HepG2 (cell line): Measurements from ENCODE around the gene ITGA6.

Source experiments
- ADNP ChIP-seq: sonication (generic); formaldehyde crosslinking; IDR thresholded peaks from 2 replicates; pipeline ENCODE4 v1.4.0; 2020; ENCODE audit warnings: missing genetic modification reagents
- FOXK1 ChIP-seq: sonication (generic); formaldehyde crosslinking; IDR thresholded peaks from 2 replicates; pipeline ENCODE4 v1.4.0; 2020; ENCODE audit warnings: low read depth, missing genetic modification reagents, borderline replicate concordance
- GABPA ChIP-seq, 2 experiments: IDR thresholded peaks; 2 replicates each; pipeline ENCODE4 v1.6.1; 2011 to 2016; ENCODE audit warnings: low read depth in 2 of 2, low read length in 1 of 2, missing biosample characterization in 1 of 2, missing genetic modification characterization in 1 of 2
- HNRNPLL ChIP-seq: fragments of 200-400 bp; formaldehyde crosslinking; IDR thresholded peaks from 2 replicates; pipeline ENCODE4 v1.6.1; 2017; ENCODE audit warnings: mild to moderate bottlenecking, low read depth, low read length; ENCODE audit not compliant: poor library complexity, severe bottlenecking
- IRF2 ChIP-seq: IDR thresholded peaks from 2 replicates; pipeline ENCODE4 v1.6.1; 2018; ENCODE audit warnings: missing genetic modification reagents, missing compliant biosample characterization
- MXI1 ChIP-seq: IDR thresholded peaks from 3 replicates; pipeline ENCODE4 v1.6.1; 2012; ENCODE audit warnings: low read depth, low read length, inconsistent platforms, borderline replicate concordance
- MYC ChIP-seq: sonication (generic); formaldehyde crosslinking; IDR thresholded peaks from 2 replicates; pipeline ENCODE4 v1.9.0; 2021; ENCODE audit warnings: missing genetic modification reagents, borderline replicate concordance
- ZNF251 ChIP-seq: sonication (generic); formaldehyde crosslinking; IDR thresholded peaks from 2 replicates; pipeline ENCODE4 v1.9.0; 2021; ENCODE audit warnings: mild to moderate bottlenecking, missing genetic modification reagents
- ZNF264 ChIP-seq: sonication (generic); formaldehyde crosslinking; IDR thresholded peaks from 2 replicates; pipeline ENCODE4 v1.4.0; 2020; ENCODE audit warnings: missing genetic modification reagents
- TF ChIP-seq, protein P1 (sequence below): sonication (generic); IDR thresholded peaks from 2 replicates; pipeline ENCODE4 v1.6.1; 2016; ENCODE audit warnings: low read depth, borderline replicate concordance
- TF ChIP-seq, protein P2 (sequence below): sonication (generic); formaldehyde crosslinking; IDR thresholded peaks from 2 replicates; pipeline ENCODE4 v1.5.0; 2020; ENCODE audit warnings: mild to moderate bottlenecking, missing genetic modification reagents, moderate library complexity

DNA sequence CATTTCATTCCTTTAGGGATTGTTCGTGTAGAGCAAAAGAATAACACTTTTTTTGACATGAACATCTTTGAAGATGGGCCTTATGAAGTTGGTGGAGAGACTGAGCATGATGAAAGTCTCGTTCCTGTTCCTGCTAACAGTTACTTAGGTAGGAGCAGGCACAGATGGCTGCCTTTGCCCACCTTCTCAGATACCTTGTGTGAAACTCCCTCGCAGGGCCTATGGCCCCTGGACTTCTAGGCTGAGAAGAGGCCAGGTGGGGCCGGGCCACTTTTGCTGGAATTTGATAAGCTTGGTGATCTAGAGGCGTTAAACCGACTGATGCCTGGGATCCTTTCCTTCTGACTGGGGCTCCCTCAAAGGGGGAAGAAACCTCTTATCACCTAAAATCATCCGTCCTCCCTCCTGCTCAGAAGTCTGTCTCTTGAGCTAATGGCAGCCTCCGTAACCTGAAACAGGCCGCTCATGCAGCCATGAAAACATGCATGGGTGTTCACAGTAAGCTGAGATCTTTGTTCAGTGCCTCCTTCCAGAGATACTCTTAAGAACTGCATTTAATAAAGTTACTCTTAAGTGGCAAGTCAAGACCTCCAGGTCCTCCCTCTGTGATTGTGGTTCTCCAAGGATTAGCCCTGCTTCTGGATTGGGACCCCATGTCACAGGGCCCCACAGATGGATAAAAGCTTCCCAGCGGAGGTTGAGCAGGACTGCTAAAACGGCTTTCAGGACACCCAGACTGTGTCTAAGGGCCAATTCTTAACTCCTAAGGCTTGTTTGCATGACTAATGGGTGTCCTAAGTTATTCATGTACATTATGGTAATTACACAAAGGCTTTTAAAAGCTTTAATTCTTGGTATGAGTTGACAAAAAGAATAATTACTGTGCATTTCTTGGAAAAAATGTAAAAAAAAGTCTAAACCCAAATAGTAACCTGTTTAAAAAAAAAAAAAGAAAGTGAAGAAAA is 43.9 kb downstream of the ITGA6 start:
- TF ChIP-seq ZNF264 (CRISPR knock-in tag) = no peak
- no peak for TF ChIP-seq MYC (CRISPR knock-in tag)
- TF ChIP-seq, protein P1, sequence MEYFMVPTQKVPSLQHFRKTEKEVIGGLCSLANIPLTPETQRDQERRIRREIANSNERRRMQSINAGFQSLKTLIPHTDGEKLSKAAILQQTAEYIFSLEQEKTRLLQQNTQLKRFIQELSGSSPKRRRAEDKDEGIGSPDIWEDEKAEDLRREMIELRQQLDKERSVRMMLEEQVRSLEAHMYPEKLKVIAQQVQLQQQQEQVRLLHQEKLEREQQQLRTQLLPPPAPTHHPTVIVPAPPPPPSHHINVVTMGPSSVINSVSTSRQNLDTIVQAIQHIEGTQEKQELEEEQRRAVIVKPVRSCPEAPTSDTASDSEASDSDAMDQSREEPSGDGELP = no peak
- TF ChIP-seq, protein P2, sequence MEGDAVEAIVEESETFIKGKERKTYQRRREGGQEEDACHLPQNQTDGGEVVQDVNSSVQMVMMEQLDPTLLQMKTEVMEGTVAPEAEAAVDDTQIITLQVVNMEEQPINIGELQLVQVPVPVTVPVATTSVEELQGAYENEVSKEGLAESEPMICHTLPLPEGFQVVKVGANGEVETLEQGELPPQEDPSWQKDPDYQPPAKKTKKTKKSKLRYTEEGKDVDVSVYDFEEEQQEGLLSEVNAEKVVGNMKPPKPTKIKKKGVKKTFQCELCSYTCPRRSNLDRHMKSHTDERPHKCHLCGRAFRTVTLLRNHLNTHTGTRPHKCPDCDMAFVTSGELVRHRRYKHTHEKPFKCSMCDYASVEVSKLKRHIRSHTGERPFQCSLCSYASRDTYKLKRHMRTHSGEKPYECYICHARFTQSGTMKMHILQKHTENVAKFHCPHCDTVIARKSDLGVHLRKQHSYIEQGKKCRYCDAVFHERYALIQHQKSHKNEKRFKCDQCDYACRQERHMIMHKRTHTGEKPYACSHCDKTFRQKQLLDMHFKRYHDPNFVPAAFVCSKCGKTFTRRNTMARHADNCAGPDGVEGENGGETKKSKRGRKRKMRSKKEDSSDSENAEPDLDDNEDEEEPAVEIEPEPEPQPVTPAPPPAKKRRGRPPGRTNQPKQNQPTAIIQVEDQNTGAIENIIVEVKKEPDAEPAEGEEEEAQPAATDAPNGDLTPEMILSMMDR (CRISPR knock-in tag) = no peak
- TF ChIP-seq IRF2 (CRISPR knock-in tag) = no peak
- TF ChIP-seq GABPA (IDR thresholded peaks at IDR 0.05; ENCODE audit: low read depth, low read length) = no peak
- no peak for TF ChIP-seq GABPA (CRISPR knock-in tag; IDR thresholded peaks at IDR 0.05; ENCODE audit: low read depth)
- TF ChIP-seq ADNP (CRISPR knock-in tag) = no peak
- TF ChIP-seq ZNF251 (CRISPR knock-in tag) = no peak
- no peak for TF ChIP-seq MXI1
- TF ChIP-seq FOXK1 (CRISPR knock-in tag) = no peak
- no peak for TF ChIP-seq HNRNPLL
